Measurements from ENCODE around the gene TSPAN10.

TSPAN10 gene

DNA sequence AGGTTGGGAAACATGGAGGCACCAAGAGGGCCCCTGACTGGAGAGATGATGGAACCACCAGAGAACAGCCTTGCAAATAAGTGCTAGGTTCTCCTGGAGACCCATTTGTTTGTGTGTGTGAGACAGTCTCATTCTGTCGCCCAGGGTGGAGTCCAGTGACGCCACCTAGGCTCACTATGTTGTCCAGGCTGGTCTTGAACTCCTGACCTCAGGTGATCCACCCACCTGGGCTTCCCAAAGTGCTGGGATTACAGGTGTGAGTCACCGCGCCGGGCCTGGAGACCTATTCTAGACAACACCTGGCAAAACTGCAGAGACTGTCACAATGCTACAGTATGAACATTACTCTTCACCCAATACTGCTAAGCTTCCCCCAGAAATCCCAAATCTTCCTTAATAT, 1.6 kb upstream of the TSPAN10 start:
- no peak for DNase-seq (ENCODE audit: low read depth)

DNA sequence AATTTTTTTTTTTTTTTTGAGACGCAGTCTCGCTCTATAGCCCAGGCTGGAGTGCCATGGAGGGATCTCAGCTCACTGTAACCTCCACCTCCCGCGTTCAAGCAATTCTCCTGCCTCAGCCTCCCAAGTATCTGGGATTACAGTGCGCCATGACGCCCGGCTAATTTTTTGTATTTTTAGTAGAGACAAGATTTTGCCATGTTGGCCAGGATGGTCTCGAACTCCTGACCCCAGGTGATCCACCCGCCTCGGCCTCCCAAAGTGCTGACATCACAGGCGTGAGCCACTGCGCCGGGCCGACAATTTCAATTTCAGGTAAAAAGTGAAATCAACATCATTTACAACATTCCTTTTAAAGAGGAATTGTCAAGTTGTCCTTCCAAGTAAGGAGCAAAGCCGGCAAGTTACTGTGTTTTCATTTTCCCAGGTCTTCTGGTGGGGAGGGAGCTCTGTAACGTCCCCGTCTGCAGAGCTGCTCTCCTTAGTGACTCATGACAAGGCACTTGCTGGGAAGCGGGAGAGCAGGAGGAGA, 957 bp upstream of the TSPAN10 start:
- DNase-seq (ENCODE audit: low read depth), result no peak

- no peak for DNase-seq (ENCODE audit: low read depth)
These were observed 1.7 kb downstream of the TSPAN10 start for GRCh38 chr17:81638683-81639082.

GRCh38 chr17:81640011-81640410, 3.0 kb downstream of the TSPAN10 start:
- DNase-seq (ENCODE audit: low read depth), result no peak

GRCh38 chr17:81641825-81642489, 5.0 kb downstream of the TSPAN10 start:
- no peak for DNase-seq (ENCODE audit: low read depth)

GRCh38 chr17:81644496-81644895, 7.5 kb downstream of the TSPAN10 start:
- DNase-seq (ENCODE audit: low read depth), result no peak

DNA sequence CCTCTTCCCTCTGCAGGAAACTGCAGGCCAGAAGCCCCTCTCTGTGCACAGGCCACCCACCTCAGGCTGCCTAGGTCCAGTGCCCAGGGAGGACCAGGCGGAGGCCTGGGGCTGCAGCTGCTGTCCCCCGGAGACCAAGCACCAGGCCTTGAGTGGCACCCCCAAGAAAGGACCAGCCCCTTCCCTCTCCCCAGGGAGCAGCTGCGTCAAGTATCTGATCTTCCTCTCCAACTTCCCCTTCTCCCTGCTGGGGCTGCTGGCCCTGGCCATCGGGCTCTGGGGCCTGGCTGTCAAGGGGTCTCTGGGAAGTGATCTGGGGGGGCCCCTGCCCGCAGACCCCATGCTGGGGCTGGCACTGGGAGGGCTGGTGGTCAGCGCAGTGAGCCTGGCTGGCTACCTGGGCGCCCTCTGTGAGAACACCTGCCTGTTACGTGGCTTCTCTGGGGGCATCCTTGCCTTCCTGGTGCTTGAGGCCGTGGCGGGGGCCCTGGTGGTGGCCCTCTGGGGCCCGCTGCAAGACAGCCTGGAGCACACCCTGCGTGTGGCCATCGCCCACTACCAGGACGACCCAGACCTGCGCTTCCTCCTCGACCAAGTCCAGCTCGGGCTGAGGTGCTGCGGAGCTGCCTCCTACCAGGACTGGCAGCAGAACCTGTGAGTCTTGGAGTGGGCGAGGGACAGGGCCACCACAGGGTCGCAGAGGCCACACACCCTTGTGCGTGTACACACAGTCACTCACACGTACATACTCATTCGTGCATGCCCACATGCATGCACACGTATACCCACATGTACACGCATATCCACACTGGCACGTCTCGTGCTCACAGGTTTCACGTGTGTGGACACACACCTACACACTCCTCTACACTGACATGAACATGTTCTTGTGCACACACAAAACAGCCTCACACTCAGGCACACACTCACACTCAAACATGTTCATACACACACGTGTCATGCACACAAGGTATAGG, 8.3 kb downstream of the TSPAN10 start:
- no peak for DNase-seq (ENCODE audit: low read depth)

DNA sequence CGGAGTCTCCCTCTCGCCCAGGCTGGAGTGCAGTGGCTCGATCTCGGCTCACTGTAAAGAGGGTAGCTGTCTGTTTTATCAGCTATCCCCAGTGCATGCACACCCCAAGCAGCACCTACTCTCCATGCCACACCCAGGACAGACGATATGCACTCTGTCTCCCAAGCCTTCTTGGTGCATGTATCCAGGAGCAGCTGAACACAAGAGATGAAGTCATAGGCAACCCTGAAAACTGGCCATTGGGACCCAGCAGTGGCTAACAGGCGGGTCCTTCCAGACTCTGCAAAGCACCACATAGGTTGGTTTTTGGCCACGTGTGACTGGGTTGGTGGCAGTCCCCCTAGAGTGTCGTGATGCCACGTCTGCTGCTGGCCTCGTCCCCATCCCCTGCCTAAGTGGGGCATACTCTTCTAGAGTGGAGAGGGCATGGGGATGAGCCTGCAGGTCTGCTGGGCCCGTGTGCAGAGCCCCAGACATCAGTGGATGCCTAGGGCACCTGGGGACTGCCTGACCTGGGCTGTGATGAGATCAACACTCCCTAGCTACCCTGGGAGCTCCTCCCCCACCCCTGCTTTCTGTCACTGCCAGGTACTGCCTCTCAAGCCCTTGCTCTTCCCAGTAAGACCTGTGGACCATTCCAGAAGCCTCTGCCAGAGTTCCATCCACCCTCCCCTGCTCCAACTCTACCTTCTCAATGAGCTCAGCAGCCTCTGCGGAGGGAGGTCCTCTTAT, 10.0 kb downstream of the TSPAN10 start:
- no peak for DNase-seq (ENCODE audit: low read depth)

- no peak for DNase-seq (ENCODE audit: low read depth)
These were observed 10.6 kb downstream of the TSPAN10 start for GRCh38 chr17:81647640-81648012.

DNA sequence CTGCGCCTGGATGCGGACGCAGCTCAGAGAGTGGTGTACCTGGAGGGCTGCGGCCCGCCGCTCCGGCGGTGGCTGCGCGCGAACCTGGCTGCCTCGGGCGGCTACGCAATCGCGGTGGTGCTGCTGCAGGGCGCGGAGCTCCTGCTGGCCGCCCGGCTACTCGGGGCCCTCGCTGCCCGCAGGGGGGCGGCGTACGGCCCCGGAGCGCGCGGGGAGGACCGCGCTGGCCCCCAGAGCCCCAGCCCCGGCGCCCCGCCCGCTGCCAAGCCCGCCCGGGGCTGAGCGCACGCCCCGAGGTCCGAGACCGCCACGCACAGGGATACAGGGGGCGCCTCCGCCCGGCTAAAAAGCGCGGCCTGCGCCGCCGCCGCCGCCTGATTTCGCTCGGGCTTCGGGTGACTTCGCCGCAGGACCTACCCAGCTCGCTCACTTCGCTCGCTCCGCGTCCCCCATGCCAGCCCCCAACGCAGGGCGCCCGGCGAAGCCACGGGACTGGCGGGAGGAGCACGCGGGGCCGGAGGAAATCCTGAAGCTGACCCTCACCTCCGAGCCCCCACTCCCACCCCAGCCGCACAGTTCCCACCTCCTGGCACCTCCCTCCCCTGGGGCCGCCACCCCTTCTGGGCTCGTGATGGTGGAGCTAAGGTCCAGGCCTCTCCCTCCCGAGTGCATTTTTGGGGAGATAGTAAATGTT, 11.2 kb downstream of the TSPAN10 start:
- no peak for DNase-seq (ENCODE audit: low read depth)

- DNase-seq (ENCODE audit: low read depth), result no peak
These were observed 11.7 kb downstream of the TSPAN10 start for GRCh38 chr17:81648707-81649085.

DNA sequence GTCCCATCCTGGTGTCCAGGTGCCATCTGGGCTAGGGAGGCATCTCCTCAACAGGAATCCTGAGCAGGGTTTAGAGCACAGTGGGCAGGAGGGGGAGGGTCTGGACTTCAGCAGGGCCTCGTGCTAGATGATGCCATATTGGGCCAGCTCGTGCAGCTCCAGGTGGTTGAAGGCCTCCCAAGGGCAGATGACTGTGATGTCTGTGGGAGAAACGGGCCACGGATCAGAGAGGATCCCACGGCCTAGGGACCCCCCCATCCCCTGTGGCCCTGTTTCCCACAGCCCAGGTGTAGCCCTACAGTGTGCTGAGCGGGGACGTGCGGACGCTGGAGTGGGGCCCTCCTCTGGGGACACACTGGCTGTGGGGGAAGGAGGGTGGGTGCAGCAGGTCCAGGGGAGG, 14.0 kb downstream of the TSPAN10 start:
- DNase-seq (ENCODE audit: low read depth), result no peak

GRCh38 chr17:81651692-81652091, 14.7 kb downstream of the TSPAN10 start:
- no peak for DNase-seq (ENCODE audit: low read depth)

- no peak for DNase-seq (ENCODE audit: low read depth)
These were observed 16.1 kb downstream of the TSPAN10 start for GRCh38 chr17:81652906-81653771.

DNA sequence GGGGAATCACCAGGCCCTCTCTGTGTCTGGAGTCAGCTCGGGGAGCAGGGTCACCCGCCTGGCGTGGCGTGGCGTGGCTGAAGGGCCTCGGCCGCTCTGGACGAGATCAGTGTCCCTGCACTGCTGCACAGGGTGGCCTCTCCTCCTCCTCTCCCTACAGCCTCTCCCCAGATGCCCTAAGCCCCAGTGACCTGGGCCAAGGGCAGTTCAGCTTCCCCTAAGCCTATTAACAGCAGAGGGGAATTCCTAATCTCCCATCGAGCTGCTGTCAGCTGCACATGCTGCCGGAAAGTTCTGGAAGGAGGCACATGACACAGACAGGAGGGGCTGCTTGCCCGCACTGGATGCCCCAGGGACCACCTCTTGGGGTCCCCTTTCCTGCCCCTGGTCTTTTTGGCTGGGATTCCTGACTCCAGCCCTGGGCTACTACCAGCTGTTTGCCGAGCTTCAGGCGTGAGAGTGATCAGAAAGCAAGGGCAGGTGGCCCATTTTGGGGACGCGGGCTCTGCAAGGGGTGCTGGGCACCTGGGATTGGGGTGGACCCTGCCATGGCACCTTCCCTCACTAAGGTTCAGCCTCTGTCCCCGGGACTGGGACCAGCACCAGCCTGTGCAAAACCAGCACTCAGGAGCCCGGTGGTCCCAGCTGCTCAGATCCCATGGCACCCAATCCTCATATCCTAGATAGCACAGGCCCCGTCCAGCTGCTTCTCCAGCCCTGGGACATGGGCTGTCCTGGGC, 18.6 kb downstream of the TSPAN10 start:
- DNase-seq (ENCODE audit: low read depth), result no peak

- no peak for DNase-seq (ENCODE audit: low read depth)
These were observed 19.2 kb downstream of the TSPAN10 start, which contains the start of gene PDE6G for GRCh38 chr17:81656118-81656743. Gene PDE6G, minus strand, starts transcription at chr17:81656542. Its CDS starts 3,237 bp downstream, at chr17:81653305.

DNA sequence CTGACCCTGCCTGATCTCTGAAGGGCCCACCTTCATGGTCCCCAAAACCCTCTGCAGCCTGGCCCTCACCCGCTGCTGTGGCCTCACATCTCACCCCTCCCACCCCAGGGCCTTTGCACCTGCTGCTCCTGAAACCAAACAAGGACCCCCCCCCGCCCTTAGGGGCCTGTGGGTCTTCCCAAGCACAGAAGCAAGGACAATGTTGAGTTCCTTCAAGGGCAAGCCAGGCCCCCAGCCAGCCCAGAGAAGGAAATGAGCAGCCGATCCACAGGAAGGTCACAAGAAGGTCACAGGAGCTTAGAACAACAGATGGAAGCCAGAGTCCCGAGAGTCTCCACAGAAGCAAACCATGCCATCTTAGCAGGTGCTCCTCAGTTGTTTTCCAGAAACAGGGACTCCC, 19.8 kb downstream of the TSPAN10 start:
- DNase-seq (ENCODE audit: low read depth), result no peak

- no peak for DNase-seq (ENCODE audit: low read depth)
These were observed 22.0 kb downstream of the TSPAN10 start for GRCh38 chr17:81659038-81659437.

- no peak for DNase-seq (ENCODE audit: low read depth)
These were observed 23.4 kb downstream of the TSPAN10 start for GRCh38 chr17:81660441-81660840.

- DNase-seq (ENCODE audit: low read depth), result no peak
These were observed 25.0 kb downstream of the TSPAN10 start for GRCh38 chr17:81662002-81662401.
